Vagina (tissue), 2 donors: Measurements from ENCODE around the gene CMTM1.

Source experiments
- POLR2A ChIP-seq, 2 donors: fragments of 450-650 bp; IDR thresholded peaks; one replicate each; pipeline ENCODE4 v1.6.1; 2017; ENCODE audit warnings: antibody characterized with exemption in 2 of 2, mild to moderate bottlenecking in 2 of 2, moderate library complexity in 2 of 2
- POLR2AphosphoS5 ChIP-seq, 2 donors: sonication (generic); formaldehyde crosslinking; IDR thresholded peaks; one replicate each; pipeline ENCODE4 v1.9.0; 2017; ENCODE audit warnings: antibody characterized with exemption in 2 of 2, mild to moderate bottlenecking in 2 of 2, low read depth in 1 of 2; ENCODE audit not compliant: insufficient read depth in 1 of 2
- TF ChIP-seq, protein P1 (sequence below), 3 experiments: fragments of 450-650 bp in 2 of 3; fragments of 200-600 bp in 1 of 3; sonication (generic) in 1 of 3; IDR thresholded peaks; one replicate each; pipeline ENCODE4 v1.5.1; 2017 to 2019; ENCODE audit warnings: antibody characterized with exemption in 3 of 3, mild to moderate bottlenecking in 2 of 3, moderate library complexity in 2 of 3

DNA sequence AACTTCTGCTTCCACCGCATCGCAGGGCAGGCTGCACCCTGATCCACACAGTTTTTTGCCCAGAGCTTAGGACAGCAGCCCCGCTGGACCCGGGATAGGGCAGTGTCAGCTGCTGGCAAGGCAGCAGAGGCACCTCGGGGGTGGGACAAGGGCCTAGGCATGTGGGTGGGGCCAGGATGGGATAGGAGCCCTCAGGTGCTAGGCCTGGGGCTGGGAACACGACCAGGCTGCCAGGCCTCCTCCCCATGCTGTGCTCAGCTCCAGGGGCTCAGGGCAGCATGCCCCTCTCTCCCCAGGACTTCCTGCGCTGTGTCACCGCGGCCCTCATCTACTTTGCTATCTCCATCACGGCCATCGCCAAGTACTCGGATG, 42.9 kb downstream of the CMTM1 start:
- TF ChIP-seq, protein P1, sequence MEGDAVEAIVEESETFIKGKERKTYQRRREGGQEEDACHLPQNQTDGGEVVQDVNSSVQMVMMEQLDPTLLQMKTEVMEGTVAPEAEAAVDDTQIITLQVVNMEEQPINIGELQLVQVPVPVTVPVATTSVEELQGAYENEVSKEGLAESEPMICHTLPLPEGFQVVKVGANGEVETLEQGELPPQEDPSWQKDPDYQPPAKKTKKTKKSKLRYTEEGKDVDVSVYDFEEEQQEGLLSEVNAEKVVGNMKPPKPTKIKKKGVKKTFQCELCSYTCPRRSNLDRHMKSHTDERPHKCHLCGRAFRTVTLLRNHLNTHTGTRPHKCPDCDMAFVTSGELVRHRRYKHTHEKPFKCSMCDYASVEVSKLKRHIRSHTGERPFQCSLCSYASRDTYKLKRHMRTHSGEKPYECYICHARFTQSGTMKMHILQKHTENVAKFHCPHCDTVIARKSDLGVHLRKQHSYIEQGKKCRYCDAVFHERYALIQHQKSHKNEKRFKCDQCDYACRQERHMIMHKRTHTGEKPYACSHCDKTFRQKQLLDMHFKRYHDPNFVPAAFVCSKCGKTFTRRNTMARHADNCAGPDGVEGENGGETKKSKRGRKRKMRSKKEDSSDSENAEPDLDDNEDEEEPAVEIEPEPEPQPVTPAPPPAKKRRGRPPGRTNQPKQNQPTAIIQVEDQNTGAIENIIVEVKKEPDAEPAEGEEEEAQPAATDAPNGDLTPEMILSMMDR (IDR thresholded peaks at IDR 0.05), result no peak
- TF ChIP-seq POLR2A (IDR thresholded peaks at IDR 0.05) (no peak), POLR2AphosphoS5 (IDR thresholded peaks at IDR 0.05; ENCODE audit: insufficient read depth in 1 of 2, low read depth in 1 of 2) (no peak)
